ENCODE data around the gene CTBP1. TPM values are rescaled to one million over a fixed set of nuclear protein-coding genes. Genes with fewer than 3 reads are reported as not detected.
"Not testable (repeated sequence)": the region's sequence is repeated elsewhere in the genome, so short reads cannot be mapped to it uniquely, and the experiment has no call there.

Gene CTBP1
- total RNA-seq, 1 experiment from 2014 or later: 184 TPM

DNA sequence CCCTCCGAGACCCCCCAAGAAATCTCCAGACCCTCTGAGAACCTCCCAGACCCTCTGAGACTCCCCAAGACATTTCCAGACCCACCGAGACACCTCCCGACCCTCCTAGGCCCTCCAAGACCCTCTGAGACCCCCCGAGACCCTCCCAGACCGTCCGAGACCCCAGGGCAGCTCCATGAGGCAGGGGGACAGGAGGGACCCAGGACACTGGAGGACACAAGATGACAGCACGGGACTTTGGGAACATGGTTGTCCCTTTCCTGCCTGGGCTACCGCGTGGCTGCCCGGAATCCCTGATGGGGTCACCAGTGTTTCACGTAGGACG lies 10.3 kb downstream of the CTBP1 start:
- BruUV-seq (replicated peaks): no TSS peak
- DNase-seq: peak in 1 of 2 experiments; percentile 23
- Histone ChIP-seq H3K9me3 (no peaks in the 10 kb centered on the region), H3K4me1 (no peaks in the 10 kb centered on the region), H3K27me3 (replicated peaks; ENCODE audit: control insufficient read depth, insufficient read depth, low read length) (no peaks in the 10 kb centered on the region), H3K4me3 (ENCODE audit: low read depth, low read length) (no peak overlapping the region), H3K36me3 (ENCODE audit: control insufficient read depth, insufficient read depth, low read length) (no peaks in the 10 kb centered on the region; the same call in 1 of the 2 replicates)
- peaks cover 68% of the 10 kb centered on the region for H3K36me3 Mint-ChIP-seq (ENCODE audit: insufficient read depth, unreplicated experiment)
- no peak overlapping the region for H3K27ac Mint-ChIP-seq (ENCODE audit: unreplicated experiment)
- no peaks in the 10 kb centered on the region for H3K9me3 Mint-ChIP-seq (ENCODE audit: unreplicated experiment)
- no peak overlapping the region for H3K4me3 Mint-ChIP-seq (ENCODE audit: unreplicated experiment)
- CTCF ChIA-PET: no interaction called here
- POLR2A ChIA-PET: no interaction called here
- intact Hi-C loops (cut with micrococcal nuclease; ENCODE audit: unreplicated experiment): no loop called here
- TF ChIP-seq CTCF (IDR thresholded peaks at IDR 0.05; ENCODE audit: insufficient read depth in 1 of 2, low read depth in 1 of 2, low read length in 1 of 2, severe bottlenecking in 1 of 2, unreplicated experiment in 1 of 2): no peak
- H3K4me1 Mint-ChIP-seq (ENCODE audit: low read depth, unreplicated experiment): peaks cover 7% of the 10 kb centered on the region
- no peaks in the 10 kb centered on the region for H3K27me3 Mint-ChIP-seq (ENCODE audit: insufficient read depth, unreplicated experiment)

DNA sequence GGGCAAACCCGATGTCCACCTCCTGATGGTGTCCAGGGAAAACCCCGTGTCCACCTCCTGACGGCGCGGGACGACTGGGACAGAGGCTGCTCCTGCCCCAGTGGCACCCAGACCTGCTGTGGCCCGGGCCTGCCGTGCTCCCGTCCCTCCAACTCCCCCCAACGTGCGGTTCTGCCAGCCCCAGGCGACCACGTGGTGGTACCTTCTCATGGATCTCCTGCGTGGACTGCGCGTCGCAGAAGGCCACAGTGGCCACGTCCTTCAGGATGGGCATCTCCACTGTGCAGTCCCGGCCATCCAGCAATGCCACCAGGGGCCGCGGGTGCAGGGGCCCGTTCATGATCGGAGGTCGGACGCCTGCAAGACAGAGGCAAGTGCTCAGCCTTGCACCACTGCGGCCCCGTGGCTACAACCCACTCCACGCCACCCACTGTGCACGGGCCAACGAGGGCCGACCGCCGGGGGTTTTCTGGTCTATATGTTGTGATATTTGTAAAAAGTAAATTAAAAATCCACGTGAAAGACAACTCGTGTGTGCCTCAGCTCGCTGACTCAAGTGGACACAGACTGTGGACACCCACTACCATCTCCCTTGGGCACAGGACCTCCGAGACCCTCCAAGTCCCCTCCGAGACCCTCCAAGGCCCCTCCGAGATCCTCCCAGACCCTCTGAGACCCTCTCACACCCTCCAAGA lies 10.8 kb downstream of the CTBP1 start:
- no peak overlapping the region for H3K4me3 Mint-ChIP-seq (ENCODE audit: unreplicated experiment)
- Histone ChIP-seq H3K9me3 (no peaks in the 10 kb centered on the region), H3K4me3 (ENCODE audit: low read depth, low read length) (no peak overlapping the region), H3K27me3 (replicated peaks; ENCODE audit: control insufficient read depth, insufficient read depth, low read length) (no peaks in the 10 kb centered on the region), H3K36me3 (ENCODE audit: control insufficient read depth, insufficient read depth, low read length) (no peaks in the 10 kb centered on the region; the same call in 1 of the 2 replicates), H3K4me1 (no peaks in the 10 kb centered on the region)
- POLR2A ChIA-PET: no interaction called here
- no peak overlapping the region for H3K27ac Mint-ChIP-seq (ENCODE audit: unreplicated experiment)
- H3K9me3 Mint-ChIP-seq (ENCODE audit: unreplicated experiment): no peaks in the 10 kb centered on the region
- DNase-seq: peak in 1 of 2 experiments; percentile 20
- peaks cover 68% of the 10 kb centered on the region for H3K36me3 Mint-ChIP-seq (ENCODE audit: insufficient read depth, unreplicated experiment)
- TF ChIP-seq CTCF (IDR thresholded peaks at IDR 0.05; ENCODE audit: insufficient read depth in 1 of 2, low read depth in 1 of 2, low read length in 1 of 2, severe bottlenecking in 1 of 2, unreplicated experiment in 1 of 2): no peak
- intact Hi-C loops (cut with micrococcal nuclease; ENCODE audit: unreplicated experiment): no loop called here
- CTCF ChIA-PET: no interaction called here
- H3K4me1 Mint-ChIP-seq (ENCODE audit: low read depth, unreplicated experiment): peaks cover 7% of the 10 kb centered on the region
- no TSS peak for BruUV-seq (replicated peaks)
- H3K27me3 Mint-ChIP-seq (ENCODE audit: insufficient read depth, unreplicated experiment): no peaks in the 10 kb centered on the region

GRCh38 chr4:1237261-1237660 lies 11.7 kb downstream of the CTBP1 start:
- intact Hi-C loops (cut with micrococcal nuclease; ENCODE audit: unreplicated experiment); H3K27ac Mint-ChIP-seq (ENCODE audit: unreplicated experiment); H3K27me3 Mint-ChIP-seq (ENCODE audit: insufficient read depth, unreplicated experiment); H3K9me3 Mint-ChIP-seq (ENCODE audit: unreplicated experiment); BruUV-seq (replicated peaks); H3K4me1 ChIP-seq; H3K36me3 ChIP-seq (ENCODE audit: control insufficient read depth, insufficient read depth, low read length); H3K9me3 ChIP-seq; H3K4me3 Mint-ChIP-seq (ENCODE audit: unreplicated experiment); CTCF ChIA-PET; H3K27me3 ChIP-seq (replicated peaks; ENCODE audit: control insufficient read depth, insufficient read depth, low read length); POLR2A ChIA-PET; DNase-seq; H3K4me1 Mint-ChIP-seq (ENCODE audit: low read depth, unreplicated experiment); H3K4me3 ChIP-seq (ENCODE audit: low read depth, low read length): not testable (repeated sequence)
- H3K36me3 Mint-ChIP-seq (ENCODE audit: insufficient read depth, unreplicated experiment): peaks cover 66% of the 10 kb centered on the region

- H3K27ac Mint-ChIP-seq (ENCODE audit: unreplicated experiment); H3K36me3 ChIP-seq (ENCODE audit: control insufficient read depth, insufficient read depth, low read length); POLR2A ChIA-PET; H3K9me3 Mint-ChIP-seq (ENCODE audit: unreplicated experiment); H3K4me3 ChIP-seq (ENCODE audit: low read depth, low read length); H3K4me1 Mint-ChIP-seq (ENCODE audit: low read depth, unreplicated experiment); CTCF ChIA-PET; H3K27me3 Mint-ChIP-seq (ENCODE audit: insufficient read depth, unreplicated experiment); DNase-seq; H3K9me3 ChIP-seq; H3K27me3 ChIP-seq (replicated peaks; ENCODE audit: control insufficient read depth, insufficient read depth, low read length); BruUV-seq (replicated peaks); H3K4me3 Mint-ChIP-seq (ENCODE audit: unreplicated experiment); intact Hi-C loops (cut with micrococcal nuclease; ENCODE audit: unreplicated experiment); H3K4me1 ChIP-seq: not testable (repeated sequence)
- H3K36me3 Mint-ChIP-seq (ENCODE audit: insufficient read depth, unreplicated experiment): peaks cover 66% of the 10 kb centered on the region
Measured at GRCh38 chr4:1236836-1237235, 12.1 kb downstream of the CTBP1 start.

Data from Caco-2 (cell line).